GM18511 (cell line): ENCODE results near the gene AR.

ENCODE experiments used
- ATAC-seq: cut with Tn5 transposase; IDR thresholded peaks from one replicate; pipeline ENCODE4 v1.9.1; 2021; ENCODE audit warnings: mild to moderate bottlenecking, moderate library complexity; ENCODE audit not compliant: unreplicated experiment

Gene AR

GRCh38 chrX:67723580-67724351 lies 179.9 kb downstream of the AR start:
- ATAC-seq, result no peak

- no peak for ATAC-seq
Observed at GRCh38 chrX:67724359-67725110, 180.7 kb downstream of the AR start.

GRCh38 chrX:67725471-67725870 lies 181.7 kb downstream of the AR start:
- ATAC-seq, result no peak

- no peak for ATAC-seq
Observed at GRCh38 chrX:67726018-67726417, 182.2 kb downstream of the AR start.

DNA sequence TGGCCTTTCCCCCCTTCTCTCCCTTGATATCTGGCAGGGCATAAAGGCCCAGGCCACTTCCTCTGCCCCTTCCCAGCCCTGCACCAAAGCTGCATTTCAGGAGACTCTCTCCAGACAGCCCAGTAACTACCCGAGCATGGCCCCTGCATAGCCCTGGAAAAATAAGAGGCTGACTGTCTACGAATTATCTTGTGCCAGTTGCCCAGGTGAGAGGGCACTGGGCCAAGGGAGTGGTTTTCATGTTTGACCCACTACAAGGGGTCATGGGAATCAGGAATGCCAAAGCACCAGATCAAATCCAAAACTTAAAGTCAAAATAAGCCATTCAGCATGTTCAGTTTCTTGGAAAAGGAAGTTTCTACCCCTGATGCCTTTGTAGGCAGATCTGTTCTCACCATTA lies 183.8 kb downstream of the AR start:
- ATAC-seq, result no peak

DNA sequence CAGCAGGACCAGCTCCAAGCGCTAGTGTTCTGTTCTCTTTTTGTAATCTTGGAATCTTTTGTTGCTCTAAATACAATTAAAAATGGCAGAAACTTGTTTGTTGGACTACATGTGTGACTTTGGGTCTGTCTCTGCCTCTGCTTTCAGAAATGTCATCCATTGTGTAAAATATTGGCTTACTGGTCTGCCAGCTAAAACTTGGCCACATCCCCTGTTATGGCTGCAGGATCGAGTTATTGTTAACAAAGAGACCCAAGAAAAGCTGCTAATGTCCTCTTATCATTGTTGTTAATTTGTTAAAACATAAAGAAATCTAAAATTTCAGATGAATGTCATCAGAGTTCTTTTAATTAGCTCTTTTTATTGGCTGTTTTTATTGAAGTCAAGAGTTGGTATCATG lies 186.5 kb downstream of the AR start:
- no peak for ATAC-seq

- no peak for ATAC-seq
Observed at GRCh38 chrX:67731061-67731460, 187.2 kb downstream of the AR start.

- no peak for ATAC-seq
Observed at GRCh38 chrX:67732864-67733263, 189.0 kb downstream of the AR start.

DNA sequence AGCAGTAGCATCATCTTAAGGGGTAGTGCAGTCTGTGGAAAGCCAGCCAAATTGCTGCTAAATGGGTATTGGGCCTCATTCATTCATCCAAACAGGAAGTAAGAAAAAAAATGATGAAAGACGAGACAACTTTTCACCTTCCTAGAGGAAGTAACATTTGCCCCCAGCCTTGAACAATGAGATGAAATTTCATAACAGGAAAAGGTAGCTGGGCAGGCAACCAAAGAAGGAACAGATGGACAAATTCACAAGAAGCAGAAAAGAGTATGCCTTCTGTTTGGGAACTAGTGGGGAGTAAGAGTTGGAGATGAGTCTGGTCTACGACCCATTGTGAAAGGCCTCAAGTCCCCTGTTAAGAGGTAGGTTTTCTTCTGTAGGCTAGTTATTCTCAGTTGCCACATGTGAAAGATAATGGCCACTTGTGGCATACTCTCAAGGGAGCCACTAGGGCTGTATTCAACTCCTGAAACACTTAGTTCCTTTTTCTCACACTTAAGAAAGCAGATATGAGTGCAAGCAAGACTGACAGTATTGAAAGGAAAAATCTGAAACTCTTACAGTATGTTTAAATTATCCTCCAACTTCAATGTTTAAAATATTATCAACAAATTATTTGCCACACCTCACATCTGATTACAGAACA lies 190.4 kb downstream of the AR start:
- no peak for ATAC-seq

DNA sequence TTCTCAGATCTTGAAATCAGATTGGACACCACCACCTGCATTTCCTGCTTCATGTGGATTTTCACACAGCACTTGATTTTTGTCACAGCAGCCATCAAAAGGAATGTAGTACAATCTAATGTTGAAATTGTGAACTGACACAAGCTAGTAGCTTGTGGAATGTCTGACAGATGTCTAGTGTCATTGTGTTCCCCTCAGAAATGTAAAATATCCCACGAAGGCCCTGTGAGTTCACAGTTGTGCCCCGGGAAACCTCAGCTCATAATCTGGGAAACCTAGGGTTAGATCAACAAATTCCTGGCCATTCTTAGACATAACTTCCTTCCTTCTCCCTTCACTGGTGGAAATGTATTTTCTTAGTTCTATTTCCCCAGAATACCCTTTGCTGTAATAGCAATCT lies 205.7 kb downstream of the AR start:
- no peak for ATAC-seq

GRCh38 chrX:67750694-67751093 lies 206.9 kb downstream of the AR start:
- no peak for ATAC-seq

- ATAC-seq, result no peak
Observed at GRCh38 chrX:67759018-67759417, 215.2 kb downstream of the AR start.

GRCh38 chrX:67777148-67777547 lies 233.3 kb downstream of the AR start:
- no peak for ATAC-seq

DNA sequence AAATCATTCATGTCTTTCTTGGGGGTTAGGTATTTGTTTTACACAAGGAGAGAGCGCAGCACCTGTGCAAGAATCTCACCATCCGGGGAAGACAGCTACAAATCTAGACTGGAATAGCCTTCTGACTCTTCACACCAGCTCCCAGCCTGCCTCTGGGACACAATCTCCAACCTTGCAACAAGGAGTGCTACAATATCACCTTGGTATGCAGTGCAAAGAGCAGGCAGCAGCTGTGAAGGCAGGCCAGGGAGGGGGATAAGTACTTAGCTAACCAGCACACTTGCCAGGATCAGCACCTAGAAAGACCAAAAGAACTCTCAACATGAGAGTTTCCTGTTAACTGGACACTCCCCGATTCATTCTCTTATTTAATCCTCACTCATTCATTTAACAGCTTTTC lies 235.3 kb downstream of the AR start:
- no peak for ATAC-seq
